BJ (cell line): ENCODE results near the gene ZBTB9. TPM values are rescaled to one million over a fixed set of nuclear protein-coding genes. Genes with fewer than 3 reads are reported as not detected.

Experiments used
- CTCF ChIA-PET: fragments of 350-600 bp; formaldehyde crosslinking; extraction: SDS; loops from one replicate; lab custom pipeline; 2021; ENCODE audit warnings: antibody characterized with exemption, inconsistent platforms; lab: Yijun Ruan, JAX
- POLR2A ChIA-PET: fragments of 300-600 bp; sonication (Branson Sonifier 250); formaldehyde crosslinking; extraction: SDS; loops from one replicate; lab custom pipeline; 2021; ENCODE audit warnings: antibody characterized with exemption; lab: Charles Lee
- DNase-seq: peaks from one replicate; pipeline ENCODE4 v3.0.0-alpha.2; 2011; ENCODE audit warnings: low read depth
- H3K27me3 ChIP-seq: 2 replicates; pipeline ENCODE4 v1.6.0; 2011; ENCODE audit warnings: low read length; ENCODE audit not compliant: control insufficient read depth, insufficient read depth
- H3K36me3 ChIP-seq: 2 replicates; pipeline ENCODE4 v1.5.1; 2011; ENCODE audit warnings: low read length; ENCODE audit not compliant: control insufficient read depth, insufficient read depth
- H3K4me3 ChIP-seq: 2 replicates; pipeline ENCODE4 v1.5.1; 2011; ENCODE audit warnings: low read depth, mild to moderate bottlenecking, control low read depth, low read length
- CTCF ChIP-seq: IDR thresholded peaks from 2 replicates; pipeline ENCODE4 v1.5.1; 2011; ENCODE audit warnings: low read depth, mild to moderate bottlenecking, control low read depth, inconsistent platforms, low read length, moderate library complexity; ENCODE audit not compliant: insufficient read depth
- polyA plus RNA-seq: library from polyadenylated mRNA; depleted of rRNA; stranded (reverse); fragments of >200 nt; gene quantifications from 2 replicates; pipeline ENCODE4 v1.2.3, GENCODE V29; 2011

The ZBTB9 gene
- polyA plus RNA-seq, 1 experiment: 5.7 TPM

DNA sequence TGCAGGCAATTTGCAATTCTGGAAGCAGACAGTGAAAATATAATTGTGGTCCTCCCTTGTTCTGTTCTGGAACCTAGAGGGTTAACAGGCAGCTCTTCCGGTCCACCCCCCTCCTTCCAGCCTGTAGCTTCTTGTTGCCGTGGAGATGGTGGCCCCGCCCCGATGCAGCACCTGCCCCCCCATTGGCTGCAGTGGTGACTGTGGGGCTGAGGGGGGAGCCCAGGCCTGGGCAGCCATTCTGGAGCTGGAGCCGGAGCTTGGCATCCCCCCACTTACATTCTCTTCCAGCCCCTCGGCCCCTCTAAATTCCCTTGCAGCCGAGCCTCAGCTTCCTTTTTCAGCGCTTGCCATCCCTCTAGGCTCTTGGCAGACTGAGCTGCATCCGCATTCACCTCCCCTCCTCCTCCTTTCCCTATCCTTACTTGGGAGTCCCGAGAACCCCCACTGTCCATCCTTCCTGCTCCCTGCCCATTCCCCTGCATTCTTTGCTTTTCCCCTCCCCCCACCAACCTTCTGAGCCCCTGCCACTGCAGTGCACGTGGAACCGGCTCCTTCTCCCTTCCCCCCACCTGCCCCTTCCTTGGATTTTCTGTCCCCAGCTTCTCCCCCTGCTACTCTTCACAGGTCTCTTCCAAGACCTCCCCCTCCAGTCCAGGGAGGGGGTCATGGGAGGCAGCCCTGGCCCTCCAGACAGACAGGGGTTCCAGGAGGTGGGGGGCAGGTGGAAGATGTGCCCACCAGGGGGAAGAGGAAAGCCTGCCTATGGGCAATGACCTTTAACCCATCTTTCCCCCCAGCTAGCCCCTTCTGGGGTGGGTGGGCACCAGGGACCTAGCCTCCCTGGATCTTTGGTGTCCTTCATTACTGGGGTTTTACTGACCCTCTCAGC lies 23.1 kb upstream of the ZBTB9 start:
- ChIA-PET CTCF (interaction anchor here (1.3 kb wide), 1 partner anchor 13 kb away, joined by 6 read pairs; the partner anchor contains the start of gene CUTA), POLR2A (no interaction called here)
- Histone ChIP-seq H3K36me3 (peaks cover 16% of the 10 kb centered on the region), H3K4me3 (no peak overlapping the region), H3K27me3 (no peaks in the 10 kb centered on the region)
- no peak for DNase-seq
- TF ChIP-seq CTCF: no peak

DNA sequence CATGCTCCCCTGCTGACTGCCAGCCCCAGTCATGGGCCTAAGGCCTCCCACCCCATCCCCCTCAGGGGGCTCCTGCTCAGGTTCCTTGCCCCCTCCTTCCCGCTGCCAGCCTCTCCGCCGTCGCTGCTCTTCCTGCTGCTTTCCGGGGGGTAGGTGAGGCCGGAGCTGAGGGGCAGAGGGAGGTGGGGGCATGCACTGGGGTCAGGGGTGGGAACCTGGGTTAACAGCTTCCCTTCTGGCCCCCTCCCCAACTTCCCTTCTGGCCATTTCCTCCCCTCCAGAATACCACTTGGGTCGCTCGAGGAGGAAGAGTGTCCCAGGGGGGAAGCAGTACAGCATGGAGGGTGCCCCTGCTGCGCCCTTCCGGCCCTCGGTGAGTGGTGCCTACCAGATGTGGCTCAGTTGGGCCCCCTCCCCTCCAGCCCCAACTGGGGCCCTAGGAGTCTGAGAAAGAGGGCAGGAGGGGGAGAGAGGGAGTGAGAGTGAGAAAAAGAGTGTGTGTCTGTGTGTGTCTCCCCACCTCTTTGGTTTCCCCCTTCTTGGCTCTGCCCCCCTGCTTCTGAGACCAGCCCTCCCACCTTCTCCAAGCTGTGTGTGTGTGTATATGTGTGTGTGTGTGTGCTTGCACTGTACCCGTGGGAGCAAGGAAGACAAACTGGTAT lies 22.4 kb upstream of the ZBTB9 start:
- no peaks in the 10 kb centered on the region for H3K27me3 ChIP-seq
- POLR2A ChIA-PET: no interaction called here
- no peak for TF ChIP-seq CTCF
- DNase-seq: no peak
- CTCF ChIA-PET: interaction anchor here (0.9 kb wide), 1 partner anchor 10 kb away, joined by 3 read pairs; no protein-coding TSS in a partner anchor
- peaks cover 18% of the 10 kb centered on the region for H3K36me3 ChIP-seq
- H3K4me3 ChIP-seq: no peak overlapping the region

DNA sequence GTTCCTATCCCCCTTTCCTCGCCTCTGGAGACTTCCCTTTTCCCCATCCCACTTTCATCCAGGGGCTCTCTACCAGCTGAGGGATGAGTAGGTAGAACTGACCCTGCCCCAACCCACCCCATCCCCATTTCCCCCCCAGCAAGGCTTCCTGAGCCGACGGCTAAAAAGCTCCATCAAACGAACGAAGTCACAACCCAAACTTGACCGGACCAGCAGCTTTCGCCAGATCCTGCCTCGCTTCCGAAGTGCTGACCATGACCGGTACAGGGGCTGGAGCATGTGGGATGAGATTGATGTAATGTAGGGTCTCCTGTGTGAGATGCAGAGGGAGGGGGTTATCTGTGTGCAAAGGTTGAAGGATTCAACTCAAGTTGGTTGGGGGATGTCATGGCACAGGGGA lies 21.8 kb upstream of the ZBTB9 start:
- ChIA-PET CTCF (interaction anchor here (0.9 kb wide), 1 partner anchor 9 kb away, joined by 3 read pairs; no protein-coding TSS in a partner anchor), POLR2A (no interaction called here)
- Histone ChIP-seq H3K36me3 (peaks cover 20% of the 10 kb centered on the region), H3K27me3 (no peaks in the 10 kb centered on the region), H3K4me3 (no peak overlapping the region)
- TF ChIP-seq CTCF: no peak
- no peak for DNase-seq

DNA sequence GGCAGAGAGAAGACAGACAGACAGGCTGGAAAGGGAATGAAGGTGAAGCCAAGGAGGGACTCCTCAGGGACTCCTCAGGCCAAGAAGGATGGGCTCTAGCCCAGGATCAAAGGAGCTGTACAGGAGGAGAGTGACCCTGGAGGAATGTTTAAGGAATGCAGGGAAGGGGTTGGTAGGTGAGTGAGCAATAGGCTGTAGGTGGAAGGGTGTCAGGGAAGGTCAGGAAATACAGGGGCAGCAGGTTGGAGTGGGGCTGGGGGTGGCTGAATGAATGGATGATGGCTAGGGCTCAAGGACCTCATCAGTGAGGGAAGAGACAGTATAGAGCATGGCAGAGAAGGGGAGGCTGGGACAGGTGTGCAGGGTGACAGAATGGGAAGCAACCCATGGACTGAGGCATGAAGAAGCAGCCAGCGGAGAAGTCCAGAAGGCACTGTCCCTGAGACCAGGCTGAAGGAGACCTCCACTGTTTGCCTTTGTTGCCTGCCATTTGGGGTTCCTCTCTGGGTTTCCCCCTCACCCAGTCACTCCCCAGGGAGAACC lies 21.3 kb upstream of the ZBTB9 start:
- ChIA-PET CTCF (interaction anchor here (0.5 to 0.9 kb wide), 2 partner anchors 9 to 319 kb away, joined by 3 read pairs; no protein-coding TSS in a partner anchor), POLR2A (no interaction called here)
- TF ChIP-seq CTCF: no peak
- no peaks in the 10 kb centered on the region for H3K27me3 ChIP-seq
- no peak for DNase-seq
- peaks cover 23% of the 10 kb centered on the region for H3K36me3 ChIP-seq
- no peak overlapping the region for H3K4me3 ChIP-seq
